WTC11 (cell line): Measurements from ENCODE around the gene ABLIM2. TPM values are rescaled to one million over a fixed set of nuclear protein-coding genes. Genes with fewer than 3 reads are reported as not detected.

Experiments
- ATAC-seq: fragments of 200-7000 bp; cut with Tn5 transposase; 2 replicates; pipeline ENCODE4 v1.10.0; 2021; ENCODE audit warnings: mild to moderate bottlenecking, moderate library complexity
- CTCF ChIA-PET: fragments of 300-600 bp; sonication (Branson Sonifier 250); formaldehyde crosslinking; loops from one replicate; lab custom pipeline; 2021; ENCODE audit warnings: antibody characterized with exemption; lab: Charles Lee
- POLR2A ChIA-PET: fragments of 350-600 bp; sonication (Branson Sonifier 250); formaldehyde crosslinking; loops from one replicate; lab custom pipeline; 2021; ENCODE audit warnings: antibody characterized with exemption; lab: Charles Lee
- DNase-seq: peaks from one replicate; pipeline ENCODE4 v3.0.0; 2021; ENCODE audit warnings: low spot score
- H3K27ac Mint-ChIP-seq: 2 replicates; pipeline ENCODE4 v1.8.0; 2021; ENCODE audit warnings: mixed read lengths
- H3K27me3 Mint-ChIP-seq: 2 replicates; pipeline ENCODE4 v1.8.0; 2021; ENCODE audit warnings: low read depth, mild to moderate bottlenecking, moderate library complexity, mixed read lengths
- H3K36me3 Mint-ChIP-seq: 2 replicates; pipeline ENCODE4 v1.8.0; 2021; ENCODE audit warnings: mixed read lengths
- H3K4me1 Mint-ChIP-seq: 2 replicates; pipeline ENCODE4 v1.8.0; 2022; ENCODE audit warnings: mixed read lengths
- H3K4me3 Mint-ChIP-seq: 2 replicates; pipeline ENCODE4 v1.8.0; 2021; ENCODE audit warnings: mild to moderate bottlenecking, moderate library complexity, mixed read lengths
- H3K9me3 Mint-ChIP-seq: 2 replicates; pipeline ENCODE4 v1.8.0; 2021; ENCODE audit warnings: mixed read lengths
- ATF1 ChIP-seq: sonication (generic); formaldehyde crosslinking; IDR thresholded peaks from 2 replicates; pipeline ENCODE4 v1.8.1; 2023; ENCODE audit warnings: mild to moderate bottlenecking, moderate library complexity, missing genetic modification reagents
- ELF4 ChIP-seq: sonication (generic); formaldehyde crosslinking; IDR thresholded peaks from 2 replicates; pipeline ENCODE4 v1.8.1; 2022; ENCODE audit warnings: low read depth, mild to moderate bottlenecking, moderate library complexity, missing genetic modification reagents
- FOXJ3 ChIP-seq: sonication (generic); formaldehyde crosslinking; IDR thresholded peaks from 2 replicates; pipeline ENCODE4 v1.9.0; 2021; ENCODE audit warnings: missing genetic modification reagents, mild to moderate bottlenecking, borderline replicate concordance
- FOXK1 ChIP-seq: sonication (generic); formaldehyde crosslinking; IDR thresholded peaks from 2 replicates; pipeline ENCODE4 v1.8.0; 2022; ENCODE audit warnings: mild to moderate bottlenecking, moderate library complexity, missing genetic modification reagents
- JAZF1 ChIP-seq: fragments of 250-450 bp; sonication (Bioruptor Pico); IDR thresholded peaks from 2 replicates; pipeline ENCODE4 v1.9.0; 2021; ENCODE audit warnings: moderate library complexity, mild to moderate bottlenecking, inconsistent platforms
- KAT7 ChIP-seq: sonication (generic); formaldehyde crosslinking; IDR thresholded peaks from 2 replicates; pipeline ENCODE4 v1.8.1; 2023; ENCODE audit warnings: missing genetic modification reagents, mild to moderate bottlenecking, borderline replicate concordance
- NFATC4 ChIP-seq: fragments of 250-450 bp; sonication (Bioruptor Pico); IDR thresholded peaks from 2 replicates; pipeline ENCODE4 v1.9.0; 2021; ENCODE audit warnings: mild to moderate bottlenecking
- NFE2L1 ChIP-seq: sonication (generic); formaldehyde crosslinking; IDR thresholded peaks from 2 replicates; pipeline ENCODE4 v1.8.1; 2023; ENCODE audit warnings: missing genetic modification reagents
- NR3C1 ChIP-seq: sonication (generic); formaldehyde crosslinking; conservative IDR thresholded peaks from 2 replicates; pipeline ENCODE4 v1.8.1; 2023; ENCODE audit warnings: low read depth, mild to moderate bottlenecking, missing genetic modification reagents
- PREB ChIP-seq: sonication (generic); formaldehyde crosslinking; IDR thresholded peaks from 2 replicates; pipeline ENCODE4 v1.8.1; 2022; ENCODE audit warnings: mild to moderate bottlenecking, missing genetic modification reagents, moderate library complexity, borderline replicate concordance
- SMAD3 ChIP-seq: sonication (generic); formaldehyde crosslinking; IDR thresholded peaks from 2 replicates; pipeline ENCODE4 v1.8.0; 2022; ENCODE audit warnings: missing genetic modification reagents, mild to moderate bottlenecking, borderline replicate concordance
- SMAD4 ChIP-seq: sonication (generic); formaldehyde crosslinking; IDR thresholded peaks from 2 replicates; pipeline ENCODE4 v1.8.0; 2022; ENCODE audit warnings: mild to moderate bottlenecking, missing genetic modification reagents
- TCF7 ChIP-seq: sonication (generic); formaldehyde crosslinking; IDR thresholded peaks from 2 replicates; pipeline ENCODE4 v1.8.0; 2022; ENCODE audit warnings: mild to moderate bottlenecking, low read depth, missing genetic modification reagents, moderate library complexity
- ZBTB43 ChIP-seq: sonication (generic); formaldehyde crosslinking; IDR thresholded peaks from 2 replicates; pipeline ENCODE4 v1.8.1; 2023; ENCODE audit warnings: mild to moderate bottlenecking, missing genetic modification reagents
- ZNF121 ChIP-seq: sonication (generic); formaldehyde crosslinking; IDR thresholded peaks from 2 replicates; pipeline ENCODE4 v1.8.0; 2023; ENCODE audit warnings: missing genetic modification reagents
- ZNF219 ChIP-seq: sonication (generic); formaldehyde crosslinking; IDR thresholded peaks from 2 replicates; pipeline ENCODE4 v1.8.0; 2023; ENCODE audit warnings: missing genetic modification reagents, mild to moderate bottlenecking, borderline replicate concordance
- ZNF263 ChIP-seq: sonication (generic); formaldehyde crosslinking; IDR thresholded peaks from 2 replicates; pipeline ENCODE4 v1.8.1; 2022; ENCODE audit warnings: low read depth, mild to moderate bottlenecking, moderate library complexity, missing genetic modification reagents
- ZNF396 ChIP-seq: fragments of 250-450 bp; sonication (Bioruptor Pico); IDR thresholded peaks from 2 replicates; pipeline ENCODE4 v1.8.0; 2021; ENCODE audit warnings: mild to moderate bottlenecking, moderate library complexity, borderline replicate concordance
- ZSCAN18 ChIP-seq: fragments of 250-450 bp; sonication (Bioruptor Pico); IDR thresholded peaks from 2 replicates; pipeline ENCODE4 v2.1.2; 2022; ENCODE audit warnings: mild to moderate bottlenecking, moderate library complexity
- total RNA-seq: library from RNA; stranded (reverse); gene quantifications from 3 replicates; pipeline ENCODE4 v1.2.3, GENCODE V29; 2021
- TF ChIP-seq, protein P1 (sequence below): sonication (generic); formaldehyde crosslinking; IDR thresholded peaks from 2 replicates; pipeline ENCODE4 v1.8.1; 2023; ENCODE audit warnings: mild to moderate bottlenecking, moderate library complexity, missing genetic modification reagents
- TF ChIP-seq, protein P2 (sequence below): sonication (generic); formaldehyde crosslinking; IDR thresholded peaks from 2 replicates; pipeline ENCODE4 v1.8.1; 2022; ENCODE audit warnings: low read depth, missing genetic modification reagents, borderline replicate concordance
- TF ChIP-seq, protein P3 (sequence below): sonication (generic); formaldehyde crosslinking; IDR thresholded peaks from 2 replicates; pipeline ENCODE4 v1.8.0; 2022; ENCODE audit warnings: missing genetic modification reagents
- TF ChIP-seq, protein P4 (sequence below): sonication (generic); formaldehyde crosslinking; IDR thresholded peaks from 2 replicates; pipeline ENCODE4 v1.8.0; 2022; ENCODE audit warnings: mild to moderate bottlenecking, missing genetic modification reagents

ABLIM2 gene
- total RNA-seq, 1 experiment from 2014 or later, result 2.6 TPM

- H3K27ac Mint-ChIP-seq, result no peak overlapping the region
- no peaks in the 10 kb centered on the region; the same call in 1 of the 2 replicates for H3K27me3 Mint-ChIP-seq
- TF ChIP-seq ZNF263 (CRISPR knock-in tag), result no peak
- no peak for TF ChIP-seq NFE2L1 (CRISPR knock-in tag)
- TF ChIP-seq ZNF121 (CRISPR knock-in tag), result no peak
- no peak for TF ChIP-seq PREB (CRISPR knock-in tag)
- no peak for TF ChIP-seq FOXJ3 (CRISPR knock-in tag)
- no peak for TF ChIP-seq NR3C1
- no peak for TF ChIP-seq ATF1
- TF ChIP-seq TCF7 (CRISPR knock-in tag), result no peak
- TF ChIP-seq, protein P1, sequence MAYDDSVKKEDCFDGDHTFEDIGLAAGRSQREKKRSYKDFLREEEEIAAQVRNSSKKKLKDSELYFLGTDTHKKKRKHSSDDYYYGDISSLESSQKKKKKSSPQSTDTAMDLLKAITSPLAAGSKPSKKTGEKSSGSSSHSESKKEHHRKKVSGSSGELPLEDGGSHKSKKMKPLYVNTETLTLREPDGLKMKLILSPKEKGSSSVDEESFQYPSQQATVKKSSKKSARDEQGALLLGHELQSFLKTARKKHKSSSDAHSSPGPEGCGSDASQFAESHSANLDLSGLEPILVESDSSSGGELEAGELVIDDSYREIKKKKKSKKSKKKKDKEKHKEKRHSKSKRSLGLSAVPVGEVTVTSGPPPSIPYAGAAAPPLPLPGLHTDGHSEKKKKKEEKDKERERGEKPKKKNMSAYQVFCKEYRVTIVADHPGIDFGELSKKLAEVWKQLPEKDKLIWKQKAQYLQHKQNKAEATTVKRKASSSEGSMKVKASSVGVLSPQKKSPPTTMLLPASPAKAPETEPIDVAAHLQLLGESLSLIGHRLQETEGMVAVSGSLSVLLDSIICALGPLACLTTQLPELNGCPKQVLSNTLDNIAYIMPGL, result no peak
- TF ChIP-seq ZBTB43, result no peak
- TF ChIP-seq ZSCAN18 (CRISPR knock-in tag), result no peak
- no peak for TF ChIP-seq ELF4
- no peak for TF ChIP-seq FOXK1 (CRISPR knock-in tag)
- TF ChIP-seq, all 79 proteins: peak for 0
- H3K4me3 Mint-ChIP-seq, result no peak overlapping the region
- ATAC-seq, result no peak
- no peaks in the 10 kb centered on the region for H3K4me1 Mint-ChIP-seq
- H3K36me3 Mint-ChIP-seq, result no peaks in the 10 kb centered on the region
- ChIA-PET CTCF (interaction anchor here (0.8 to 1.0 kb wide), 2 partner anchors 8 to 235 kb away, joined by 3 read pairs; no protein-coding TSS in a partner anchor), POLR2A (no interaction called here)
- DNase-seq, result no peak
- H3K9me3 Mint-ChIP-seq, result no peaks in the 10 kb centered on the region
These were observed 162.7 kb downstream of the ABLIM2 start for GRCh38 chr4:7995866-7996265.

- no peaks in the 10 kb centered on the region; the same call in 1 of the 2 replicates for H3K27me3 Mint-ChIP-seq
- no peaks in the 10 kb centered on the region for H3K4me1 Mint-ChIP-seq
- CTCF ChIA-PET, result interaction anchor here (0.8 to 1.0 kb wide), 2 partner anchors 8 to 234 kb away, joined by 3 read pairs; no protein-coding TSS in a partner anchor
- no peaks in the 10 kb centered on the region for H3K9me3 Mint-ChIP-seq
- ATAC-seq, result no peak
- DNase-seq, result no peak
- H3K4me3 Mint-ChIP-seq, result no peak overlapping the region
- POLR2A ChIA-PET, result no interaction called here
- no peaks in the 10 kb centered on the region for H3K36me3 Mint-ChIP-seq
- H3K27ac Mint-ChIP-seq, result no peak overlapping the region
- no peak for TF ChIP-seq KAT7 (CRISPR knock-in tag)
- TF ChIP-seq, protein P2, sequence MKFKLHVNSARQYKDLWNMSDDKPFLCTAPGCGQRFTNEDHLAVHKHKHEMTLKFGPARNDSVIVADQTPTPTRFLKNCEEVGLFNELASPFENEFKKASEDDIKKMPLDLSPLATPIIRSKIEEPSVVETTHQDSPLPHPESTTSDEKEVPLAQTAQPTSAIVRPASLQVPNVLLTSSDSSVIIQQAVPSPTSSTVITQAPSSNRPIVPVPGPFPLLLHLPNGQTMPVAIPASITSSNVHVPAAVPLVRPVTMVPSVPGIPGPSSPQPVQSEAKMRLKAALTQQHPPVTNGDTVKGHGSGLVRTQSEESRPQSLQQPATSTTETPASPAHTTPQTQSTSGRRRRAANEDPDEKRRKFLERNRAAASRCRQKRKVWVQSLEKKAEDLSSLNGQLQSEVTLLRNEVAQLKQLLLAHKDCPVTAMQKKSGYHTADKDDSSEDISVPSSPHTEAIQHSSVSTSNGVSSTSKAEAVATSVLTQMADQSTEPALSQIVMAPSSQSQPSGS (CRISPR knock-in tag), result no peak
- no peak for TF ChIP-seq NFATC4 (CRISPR knock-in tag)
- no peak for TF ChIP-seq PREB (CRISPR knock-in tag)
- no peak for TF ChIP-seq ZNF219
- TF ChIP-seq JAZF1, result no peak
- no peak for TF ChIP-seq ZNF396 (CRISPR knock-in tag)
- no peak for TF ChIP-seq ATF1
- TF ChIP-seq SMAD3 (CRISPR knock-in tag), result no peak
- TF ChIP-seq, protein P3, sequence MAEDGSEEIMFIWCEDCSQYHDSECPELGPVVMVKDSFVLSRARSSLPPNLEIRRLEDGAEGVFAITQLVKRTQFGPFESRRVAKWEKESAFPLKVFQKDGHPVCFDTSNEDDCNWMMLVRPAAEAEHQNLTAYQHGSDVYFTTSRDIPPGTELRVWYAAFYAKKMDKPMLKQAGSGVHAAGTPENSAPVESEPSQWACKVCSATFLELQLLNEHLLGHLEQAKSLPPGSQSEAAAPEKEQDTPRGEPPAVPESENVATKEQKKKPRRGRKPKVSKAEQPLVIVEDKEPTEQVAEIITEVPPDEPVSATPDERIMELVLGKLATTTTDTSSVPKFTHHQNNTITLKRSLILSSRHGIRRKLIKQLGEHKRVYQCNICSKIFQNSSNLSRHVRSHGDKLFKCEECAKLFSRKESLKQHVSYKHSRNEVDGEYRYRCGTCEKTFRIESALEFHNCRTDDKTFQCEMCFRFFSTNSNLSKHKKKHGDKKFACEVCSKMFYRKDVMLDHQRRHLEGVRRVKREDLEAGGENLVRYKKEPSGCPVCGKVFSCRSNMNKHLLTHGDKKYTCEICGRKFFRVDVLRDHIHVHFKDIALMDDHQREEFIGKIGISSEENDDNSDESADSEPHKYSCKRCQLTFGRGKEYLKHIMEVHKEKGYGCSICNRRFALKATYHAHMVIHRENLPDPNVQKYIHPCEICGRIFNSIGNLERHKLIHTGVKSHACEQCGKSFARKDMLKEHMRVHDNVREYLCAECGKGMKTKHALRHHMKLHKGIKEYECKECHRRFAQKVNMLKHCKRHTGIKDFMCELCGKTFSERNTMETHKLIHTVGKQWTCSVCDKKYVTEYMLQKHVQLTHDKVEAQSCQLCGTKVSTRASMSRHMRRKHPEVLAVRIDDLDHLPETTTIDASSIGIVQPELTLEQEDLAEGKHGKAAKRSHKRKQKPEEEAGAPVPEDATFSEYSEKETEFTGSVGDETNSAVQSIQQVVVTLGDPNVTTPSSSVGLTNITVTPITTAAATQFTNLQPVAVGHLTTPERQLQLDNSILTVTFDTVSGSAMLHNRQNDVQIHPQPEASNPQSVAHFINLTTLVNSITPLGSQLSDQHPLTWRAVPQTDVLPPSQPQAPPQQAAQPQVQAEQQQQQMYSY (CRISPR knock-in tag), result no peak
- TF ChIP-seq FOXK1 (CRISPR knock-in tag), result no peak
- TF ChIP-seq, protein P4, sequence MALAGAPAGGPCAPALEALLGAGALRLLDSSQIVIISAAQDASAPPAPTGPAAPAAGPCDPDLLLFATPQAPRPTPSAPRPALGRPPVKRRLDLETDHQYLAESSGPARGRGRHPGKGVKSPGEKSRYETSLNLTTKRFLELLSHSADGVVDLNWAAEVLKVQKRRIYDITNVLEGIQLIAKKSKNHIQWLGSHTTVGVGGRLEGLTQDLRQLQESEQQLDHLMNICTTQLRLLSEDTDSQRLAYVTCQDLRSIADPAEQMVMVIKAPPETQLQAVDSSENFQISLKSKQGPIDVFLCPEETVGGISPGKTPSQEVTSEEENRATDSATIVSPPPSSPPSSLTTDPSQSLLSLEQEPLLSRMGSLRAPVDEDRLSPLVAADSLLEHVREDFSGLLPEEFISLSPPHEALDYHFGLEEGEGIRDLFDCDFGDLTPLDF (CRISPR knock-in tag), result no peak
- no peak for TF ChIP-seq SMAD4 (CRISPR knock-in tag)
These were observed 163.5 kb downstream of the ABLIM2 start for GRCh38 chr4:7995135-7995534.
